NK-92 treated with Interleukin-12 subunit alpha and Interleukin-12 subunit beta, amount 100 ng/mL, for 24 hours (cell line): ENCODE measurements around the gene TMEM52B.
A peak's percentile ranks its signal among the peaks of the same experiment; 100 is the strongest.
"Not testable (repeated sequence)": the region's sequence is repeated elsewhere in the genome, so short reads cannot be mapped to it uniquely, and the experiment has no call there.

Source experiments
- DNase-seq: peaks from one replicate; lab custom pipeline; 2025; lab: John Stamatoyannopoulos, UW

Gene TMEM52B

DNA sequence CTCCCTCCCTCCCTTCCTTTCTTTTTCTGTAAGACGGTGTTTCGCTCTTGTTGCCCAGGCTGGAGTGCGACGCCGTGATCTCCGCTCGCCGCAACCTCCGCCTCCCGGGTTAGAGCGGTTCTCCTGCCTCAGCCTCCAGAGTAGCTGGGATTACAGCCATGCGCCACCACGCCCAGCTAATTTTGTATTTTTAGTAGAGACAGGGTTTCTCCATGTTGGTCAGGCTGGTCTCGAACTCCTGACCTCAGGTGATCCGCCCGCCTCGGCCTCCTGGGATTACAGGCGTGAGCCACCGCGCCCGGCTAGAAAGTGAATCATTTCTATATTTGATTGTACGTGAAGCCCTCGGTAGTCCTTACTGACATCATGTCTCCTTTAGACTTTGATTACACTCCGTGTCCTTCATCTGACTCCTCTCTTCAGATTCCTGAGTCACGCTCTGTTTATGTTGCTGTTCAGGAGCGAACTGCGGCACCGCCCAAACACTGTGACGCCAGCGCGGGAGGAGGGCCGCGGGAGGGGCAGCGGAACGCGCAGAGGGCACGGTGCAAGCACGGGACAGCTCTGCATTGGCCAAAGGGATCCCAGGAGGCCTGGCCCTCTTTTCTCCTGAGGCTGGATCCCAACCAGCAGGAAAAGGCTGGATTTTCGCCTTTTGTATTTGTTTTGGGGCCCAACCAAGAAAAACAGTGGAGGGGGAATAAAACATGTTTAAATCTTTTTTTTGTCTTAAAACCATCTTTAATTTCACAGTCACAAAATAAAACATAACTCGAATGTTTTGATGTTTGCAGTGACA lies 33.3 kb downstream of the TMEM52B start:
- DNase-seq: peak; percentile 59

DNA sequence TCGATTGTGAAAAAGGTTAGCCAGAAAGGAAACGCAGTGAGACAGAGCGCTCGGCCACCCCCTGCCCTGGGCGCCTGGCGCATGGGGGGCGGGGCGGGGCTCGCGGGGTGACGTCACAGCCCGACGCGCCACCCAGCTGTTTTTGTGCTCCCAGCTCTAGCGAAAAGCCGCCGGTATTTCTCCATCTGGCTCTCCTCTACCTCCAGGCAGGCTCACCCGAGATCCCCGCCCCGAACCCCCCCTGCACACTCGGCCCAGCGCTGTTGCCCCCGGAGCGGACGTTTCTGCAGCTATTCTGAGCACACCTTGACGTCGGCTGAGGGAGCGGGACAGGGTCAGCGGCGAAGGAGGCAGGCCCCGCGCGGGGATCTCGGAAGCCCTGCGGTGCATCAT lies 33.9 kb downstream of the TMEM52B start, which contains the start of gene GABARAPL1:
TSS of gene GABARAPL1 (plus strand) at position 139 of the 393 bp plus-strand sequence. CDS start at position 392, 253 bp downstream.
- peak; percentile 62 for DNase-seq

DNA sequence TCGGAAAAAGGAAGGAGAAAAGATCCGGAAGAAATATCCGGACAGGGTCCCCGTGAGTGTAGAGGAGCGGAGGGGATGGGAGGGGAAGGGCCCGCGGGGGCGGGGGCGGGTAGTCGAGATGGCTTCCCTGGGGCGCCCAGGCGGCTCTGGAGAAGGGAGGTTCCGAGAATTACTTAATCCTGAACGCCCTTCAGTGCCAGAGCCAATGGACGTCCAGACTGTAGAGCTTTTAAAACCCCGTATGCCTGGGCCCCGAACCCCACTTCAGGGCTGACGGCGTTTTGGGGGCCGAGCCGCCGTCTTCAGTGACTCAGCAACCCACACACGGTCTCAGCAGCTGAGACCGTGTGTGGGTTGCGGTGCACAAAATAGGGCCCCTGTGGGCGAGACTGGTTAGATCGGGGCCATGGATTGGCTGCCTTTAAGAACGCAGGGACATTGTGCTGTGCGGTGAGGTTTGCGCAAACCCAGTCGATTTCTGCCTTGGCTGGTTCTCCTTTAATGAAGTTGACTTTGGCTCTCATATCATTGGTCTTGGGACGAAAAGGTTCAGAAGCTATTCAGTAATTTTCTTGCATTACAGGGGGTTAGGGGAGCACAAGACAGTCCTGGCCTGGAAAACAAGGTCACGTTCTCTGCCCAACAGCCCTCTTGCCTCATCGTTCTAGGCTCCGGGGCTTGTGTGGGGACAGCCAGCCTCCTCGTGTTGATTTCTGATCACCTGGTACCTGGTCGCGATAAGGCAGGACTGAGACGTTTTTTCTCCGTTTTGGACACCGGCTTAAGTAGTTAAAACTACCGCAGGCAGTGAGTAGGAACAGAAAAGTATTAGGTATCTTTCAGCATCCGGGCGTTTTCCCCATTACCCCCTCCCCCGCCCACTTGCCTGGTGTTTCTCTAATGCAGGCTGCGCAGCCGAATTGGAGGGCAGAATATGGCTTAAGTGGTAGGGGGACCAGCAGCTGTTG lies 34.6 kb downstream of the TMEM52B start:
- DNase-seq: peak; percentile 72

DNA sequence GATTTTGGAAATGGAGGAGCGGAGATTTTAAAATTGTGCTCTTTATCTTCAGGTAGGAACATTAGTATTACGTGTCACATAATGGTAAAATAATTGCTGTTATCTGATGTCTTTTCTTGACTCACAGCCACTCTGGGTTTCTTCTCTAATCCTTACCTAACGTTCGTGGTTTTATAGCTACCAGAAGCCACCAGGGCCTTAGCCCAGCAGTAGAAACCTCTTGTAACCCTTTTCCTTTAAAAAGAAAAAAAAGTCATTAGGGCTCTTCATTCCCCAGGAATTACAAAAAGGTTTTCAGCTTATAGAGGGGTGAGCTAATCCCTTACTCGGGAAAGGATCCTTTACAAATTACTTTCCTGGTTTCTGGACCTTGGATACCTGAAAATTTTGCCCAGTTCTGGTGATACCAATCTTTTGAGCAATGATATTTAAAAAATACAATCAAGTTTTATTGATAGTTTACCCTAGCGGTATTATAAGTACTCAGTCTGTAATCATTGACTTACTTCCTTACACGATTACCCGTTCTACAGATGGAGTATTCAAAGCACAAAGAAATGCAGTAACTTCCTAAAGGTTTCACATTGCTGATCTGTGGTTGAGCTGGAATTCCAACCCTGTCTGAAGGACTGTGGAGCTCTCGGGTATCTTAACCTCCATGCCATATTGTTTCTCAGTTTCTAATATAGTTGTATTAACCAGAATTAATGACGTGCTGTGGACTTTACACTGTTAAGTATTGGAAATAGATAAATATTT lies 35.5 kb downstream of the TMEM52B start:
- no peak for DNase-seq

DNA sequence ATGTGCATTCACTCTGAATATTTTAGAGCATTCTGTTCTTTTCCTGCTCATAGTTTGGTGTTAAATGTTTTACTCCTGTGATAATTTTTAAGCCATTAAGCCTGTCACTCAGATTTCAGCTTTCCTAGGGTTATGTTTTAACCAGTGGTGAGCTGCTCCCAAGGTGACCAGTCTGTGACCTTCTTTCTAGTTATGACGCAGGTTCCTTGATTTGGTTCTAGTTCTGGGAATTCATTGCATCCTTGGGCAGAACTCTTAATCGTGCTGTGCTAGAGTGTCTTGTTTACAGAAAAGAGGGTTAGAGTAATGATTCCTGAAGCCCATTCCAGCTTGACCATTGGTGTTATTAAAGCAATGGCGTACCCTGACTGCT lies 36.0 kb downstream of the TMEM52B start:
- no peak for DNase-seq

DNA sequence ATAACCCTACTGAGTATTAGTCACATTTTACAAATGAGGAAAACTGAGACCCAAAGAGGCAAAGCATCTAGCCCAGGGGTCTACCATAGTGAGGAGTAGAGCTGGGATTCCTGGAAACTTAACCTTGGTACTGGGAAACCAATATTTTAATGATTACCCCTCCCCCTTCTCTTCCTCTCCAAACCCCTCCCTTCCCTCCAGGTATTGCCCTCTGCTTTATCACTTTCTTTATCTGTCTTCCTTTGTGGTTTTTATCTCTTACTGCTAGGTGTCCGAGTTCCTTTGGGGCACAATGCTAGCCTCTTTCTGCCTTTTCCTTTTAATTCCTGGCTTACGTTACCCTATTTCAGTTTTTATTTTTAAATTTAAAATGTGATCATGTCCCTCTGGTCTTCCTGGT lies 36.6 kb downstream of the TMEM52B start:
- DNase-seq: no peak

DNA sequence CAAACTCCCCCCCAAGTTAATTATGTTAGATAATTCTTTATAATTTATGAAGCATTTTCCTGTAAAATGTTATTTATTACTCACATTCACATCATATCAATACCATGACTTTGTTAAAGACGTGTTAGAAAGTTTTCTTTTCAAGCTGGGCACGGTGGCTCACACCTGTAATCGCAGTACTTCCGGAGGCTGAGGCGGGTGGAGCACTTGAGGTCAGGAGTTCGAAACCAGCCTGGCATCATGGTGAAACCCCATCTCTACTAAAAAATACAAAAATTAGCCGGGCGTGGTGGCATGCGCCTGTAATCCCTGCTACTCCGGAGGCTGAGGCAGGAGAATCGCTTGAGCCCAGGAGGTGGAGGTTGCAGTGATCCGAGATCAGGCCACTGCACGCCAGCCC lies 37.1 kb downstream of the TMEM52B start:
- not testable (repeated sequence) for DNase-seq

DNA sequence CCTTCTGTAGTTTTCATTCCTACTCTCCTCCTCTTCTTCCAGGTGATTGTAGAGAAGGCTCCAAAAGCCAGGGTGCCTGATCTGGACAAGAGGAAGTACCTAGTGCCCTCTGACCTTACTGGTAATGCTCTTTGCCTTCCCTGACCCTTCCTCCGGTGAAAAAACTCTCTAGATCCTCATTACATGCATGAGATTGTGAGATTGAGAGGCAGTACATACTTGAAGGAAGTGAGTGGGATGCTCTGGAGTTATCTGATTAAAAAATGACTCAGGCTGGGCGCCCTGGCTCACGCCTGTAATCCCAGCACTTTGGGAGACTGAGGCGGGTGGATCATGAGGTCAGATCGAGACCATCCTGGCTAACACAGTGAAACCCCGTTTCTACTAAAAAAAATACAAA lies 39.2 kb downstream of the TMEM52B start:
- no peak for DNase-seq

DNA sequence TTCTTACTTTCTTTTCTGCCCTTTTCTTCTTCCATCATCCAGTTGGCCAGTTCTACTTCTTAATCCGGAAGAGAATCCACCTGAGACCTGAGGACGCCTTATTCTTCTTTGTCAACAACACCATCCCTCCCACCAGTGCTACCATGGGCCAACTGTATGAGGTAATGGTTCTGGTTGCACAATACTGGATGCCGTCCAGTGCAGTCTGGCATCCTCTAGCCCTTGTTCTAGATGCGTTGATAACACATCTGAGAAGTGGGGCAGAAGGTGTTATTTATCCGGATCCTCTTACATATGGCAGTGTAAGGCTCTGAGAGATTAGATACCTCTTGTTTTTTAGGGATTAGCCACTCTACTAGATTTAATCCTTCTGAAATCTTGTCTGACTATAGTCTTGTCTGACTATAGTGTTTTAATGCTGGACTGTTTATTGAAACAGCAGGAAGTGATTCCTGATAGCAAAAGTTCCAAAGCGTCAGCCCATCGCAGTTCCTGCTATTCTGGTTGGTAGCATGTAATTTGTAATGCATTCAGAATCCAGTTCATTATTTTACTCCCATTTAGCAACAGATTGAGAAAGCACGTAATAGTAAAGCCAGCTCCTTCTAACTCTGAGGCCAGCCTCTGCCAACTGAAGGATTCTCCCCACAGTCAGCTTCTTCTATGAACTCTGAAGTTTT lies 41.7 kb downstream of the TMEM52B start:
- no peak for DNase-seq

DNA sequence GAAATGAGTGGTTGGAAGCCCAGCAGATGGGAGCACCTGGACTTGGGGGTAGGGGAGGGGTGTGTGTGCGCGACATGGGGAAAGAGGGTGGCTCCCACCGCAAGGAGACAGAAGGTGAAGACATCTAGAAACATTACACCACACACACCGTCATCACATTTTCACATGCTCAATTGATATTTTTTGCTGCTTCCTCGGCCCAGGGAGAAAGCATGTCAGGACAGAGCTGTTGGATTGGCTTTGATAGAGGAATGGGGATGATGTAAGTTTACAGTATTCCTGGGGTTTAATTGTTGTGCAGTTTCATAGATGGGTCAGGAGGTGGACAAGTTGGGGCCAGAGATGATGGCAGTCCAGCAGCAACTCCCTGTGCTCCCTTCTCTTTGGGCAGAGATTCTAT lies 43.0 kb downstream of the TMEM52B start:
- DNase-seq: no peak

DNA sequence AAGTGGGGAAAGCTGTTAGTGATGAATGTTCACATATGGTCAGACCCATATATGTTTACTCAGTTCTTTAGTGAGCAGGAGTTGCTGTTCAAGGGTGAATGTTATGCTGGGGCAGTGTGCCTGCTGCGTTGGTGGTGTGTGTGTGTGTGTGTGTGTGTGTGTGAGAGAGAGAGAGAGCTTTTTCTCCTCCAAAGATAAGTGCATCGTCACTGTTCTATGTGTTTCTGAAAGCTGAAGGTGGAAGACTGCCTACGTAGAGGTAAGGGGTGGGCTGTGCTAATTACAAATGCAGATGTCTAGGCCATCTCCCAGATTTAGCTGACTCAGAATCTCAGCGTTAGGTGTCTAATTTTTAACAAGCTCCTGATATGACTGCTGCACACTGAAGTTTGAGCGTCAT lies 44.4 kb downstream of the TMEM52B start:
- no peak for DNase-seq

DNA sequence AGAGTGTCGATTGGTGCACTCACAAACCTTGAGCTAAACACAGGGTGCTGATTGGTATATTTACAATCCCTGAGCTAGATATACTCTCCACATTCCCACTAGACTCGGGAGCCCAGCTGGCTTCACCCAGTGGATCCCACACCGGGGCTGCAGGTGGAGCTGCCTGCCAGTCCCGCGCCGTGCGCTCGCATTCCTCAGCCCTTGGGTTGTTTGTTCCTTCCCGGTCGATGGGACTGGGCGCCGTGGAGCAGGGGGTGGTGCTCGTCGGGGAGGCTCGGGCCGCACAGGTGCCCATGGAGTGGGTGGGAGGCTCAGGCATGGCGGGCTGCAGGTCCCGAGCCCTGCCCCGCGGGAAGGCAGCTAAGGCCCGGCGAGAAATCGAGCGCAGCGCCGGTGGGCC lies 46.6 kb downstream of the TMEM52B start:
- not testable (repeated sequence) for DNase-seq

DNA sequence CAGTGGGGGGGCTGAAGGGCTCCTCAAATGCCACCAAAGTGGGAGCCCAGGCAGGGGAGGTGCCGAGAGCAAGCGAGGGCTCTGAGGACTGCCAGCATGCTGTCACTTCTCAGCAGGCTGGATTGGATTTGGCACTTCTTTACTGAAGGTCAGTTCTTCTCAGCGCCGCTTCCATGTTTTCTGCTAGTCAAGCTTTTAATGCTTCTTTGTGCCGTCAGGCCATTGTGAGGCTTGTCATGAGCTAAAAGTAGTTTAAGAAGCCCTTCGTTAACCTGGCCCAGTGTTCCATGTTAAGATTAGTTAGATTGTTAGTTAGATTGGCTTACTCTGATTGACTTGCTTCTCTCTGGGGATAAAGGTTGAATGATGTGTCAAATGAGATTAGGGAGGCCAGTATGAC lies 47.3 kb downstream of the TMEM52B start:
- DNase-seq: no peak

DNA sequence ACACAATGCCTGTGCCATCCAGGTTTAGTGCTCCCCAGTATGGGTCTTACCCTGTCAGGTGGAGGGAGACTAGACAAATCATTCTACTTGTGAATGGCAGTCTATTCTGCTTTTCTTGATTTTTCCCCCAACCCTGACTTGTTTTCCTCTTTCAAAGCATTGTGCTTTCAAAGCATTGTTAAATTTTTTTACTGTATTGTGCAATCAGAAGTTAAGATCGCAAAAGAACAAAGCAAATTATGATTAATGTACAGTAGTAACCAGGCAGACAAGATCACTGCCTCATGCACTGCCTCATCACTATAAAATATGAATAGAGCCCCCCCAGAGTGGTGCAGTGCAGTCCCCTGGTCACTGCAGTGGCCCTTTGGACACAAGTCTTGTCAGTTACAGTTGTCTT lies 47.9 kb downstream of the TMEM52B start:
- no peak for DNase-seq

DNA sequence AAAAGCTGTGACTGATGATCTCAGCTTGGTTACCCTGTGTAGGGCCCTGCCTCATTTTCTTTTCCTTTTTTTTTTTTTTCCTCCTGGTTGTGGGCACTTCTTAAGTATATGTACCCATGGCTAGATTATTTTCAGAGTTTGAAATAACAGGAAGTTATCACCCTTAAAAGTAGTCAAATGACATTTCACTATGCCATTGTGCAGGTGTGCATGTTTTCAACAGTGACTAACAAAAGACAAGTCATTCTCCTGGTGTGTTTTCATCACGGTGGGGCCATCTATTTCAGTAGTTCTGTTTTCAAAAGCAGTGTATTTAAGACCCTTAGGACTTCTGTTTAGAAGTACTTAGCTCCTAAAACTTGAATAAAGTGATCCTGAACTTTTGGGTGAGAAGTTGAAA lies 48.8 kb downstream of the TMEM52B start:
- DNase-seq: no peak

DNA sequence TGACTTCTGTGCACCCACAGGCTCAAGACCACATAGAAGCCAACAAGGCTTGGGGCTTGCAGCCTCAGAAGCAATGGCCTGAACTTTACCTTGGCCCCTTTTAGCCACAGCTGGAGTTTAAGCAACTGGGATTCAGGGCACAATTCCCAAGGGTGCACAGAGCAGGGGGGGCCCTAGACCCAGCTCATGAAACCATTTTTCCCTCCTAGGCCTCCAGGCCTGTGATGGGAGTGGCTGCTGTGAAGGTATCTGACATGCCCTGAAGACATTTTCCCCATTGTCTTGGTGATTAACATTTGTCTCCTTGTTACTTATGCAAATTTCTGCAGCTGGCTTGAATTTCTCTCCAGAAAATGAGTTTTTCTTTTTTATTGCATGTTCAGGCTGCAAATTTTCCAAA lies 55.7 kb downstream of the TMEM52B start:
- no peak for DNase-seq

DNA sequence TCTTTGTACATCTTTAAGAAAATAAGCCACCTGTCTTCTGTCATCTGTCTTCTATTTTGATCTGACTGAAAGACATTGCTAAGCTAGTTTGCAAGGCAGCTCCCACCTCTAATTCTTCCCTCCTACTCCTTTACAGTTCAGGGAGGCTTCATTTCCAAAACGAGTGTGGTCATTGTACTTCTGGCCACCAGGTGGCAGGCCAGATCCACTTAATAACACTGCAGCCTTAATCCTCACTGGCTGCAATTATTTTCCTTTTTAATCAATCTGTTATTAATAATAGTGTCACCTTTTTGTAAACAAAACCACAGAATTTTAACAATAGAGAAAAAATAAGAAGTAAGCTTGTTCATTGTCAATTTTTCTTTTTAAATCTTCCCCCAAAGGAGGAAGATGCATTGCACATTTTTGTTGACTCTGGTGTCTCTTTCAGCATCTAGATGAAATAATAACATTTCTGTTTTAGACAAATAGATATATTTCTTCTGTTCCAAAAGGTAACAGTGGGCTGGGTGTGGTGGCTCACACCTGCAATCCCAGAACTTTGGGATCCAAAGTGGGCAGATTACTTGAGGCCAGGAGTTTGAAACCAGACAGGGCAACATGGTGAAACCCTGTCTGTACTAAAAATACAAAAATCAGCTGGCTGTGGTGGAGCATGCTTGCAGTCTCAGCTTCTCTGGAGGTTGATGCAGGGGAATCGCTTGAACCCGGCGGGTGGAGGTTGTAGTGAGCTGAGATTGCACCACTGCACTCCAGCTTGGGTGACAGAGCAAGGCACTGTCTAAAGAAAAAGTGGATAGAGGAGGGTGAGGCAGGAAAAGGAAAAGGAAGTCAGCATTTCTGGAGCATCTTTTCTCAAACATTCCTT lies 57.2 kb downstream of the TMEM52B start:
- DNase-seq: no peak

DNA sequence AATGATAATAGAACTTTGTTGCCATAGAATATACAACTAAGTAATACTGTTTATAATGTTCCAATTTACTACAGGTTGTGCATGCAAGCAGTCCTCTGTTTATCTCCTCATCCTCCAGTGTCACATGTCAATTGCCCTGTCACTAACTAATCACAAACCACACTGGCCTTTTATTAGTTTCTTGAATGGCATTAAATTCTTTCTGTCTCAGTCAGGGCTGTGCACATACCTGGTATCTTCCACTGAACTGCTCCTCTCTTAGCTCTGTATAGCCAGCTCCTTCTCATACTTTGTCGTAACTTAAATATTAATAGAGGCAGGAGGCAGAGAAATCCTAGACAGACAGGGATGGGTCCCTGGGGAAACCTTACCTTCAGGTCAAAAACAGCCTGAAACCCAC lies 57.9 kb downstream of the TMEM52B start:
- DNase-seq: no peak

DNA sequence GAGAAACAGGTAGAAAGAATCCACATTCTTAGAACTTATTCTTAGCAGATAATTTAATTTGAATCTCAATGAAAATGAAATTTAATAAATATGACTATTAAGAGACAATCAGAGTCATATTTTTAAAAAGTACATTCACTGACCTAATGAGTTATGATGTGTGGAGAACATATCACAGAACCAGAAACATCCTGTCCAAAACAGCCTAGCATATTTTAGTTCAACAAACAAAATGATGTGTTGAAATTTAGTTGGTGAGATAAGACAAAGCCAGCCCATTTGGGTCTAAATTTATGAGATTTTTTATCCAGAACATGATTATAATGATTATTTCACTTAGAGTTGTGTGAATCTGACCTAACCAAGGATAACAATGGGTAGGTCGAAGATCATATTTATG lies 59.7 kb downstream of the TMEM52B start:
- DNase-seq: no peak

DNA sequence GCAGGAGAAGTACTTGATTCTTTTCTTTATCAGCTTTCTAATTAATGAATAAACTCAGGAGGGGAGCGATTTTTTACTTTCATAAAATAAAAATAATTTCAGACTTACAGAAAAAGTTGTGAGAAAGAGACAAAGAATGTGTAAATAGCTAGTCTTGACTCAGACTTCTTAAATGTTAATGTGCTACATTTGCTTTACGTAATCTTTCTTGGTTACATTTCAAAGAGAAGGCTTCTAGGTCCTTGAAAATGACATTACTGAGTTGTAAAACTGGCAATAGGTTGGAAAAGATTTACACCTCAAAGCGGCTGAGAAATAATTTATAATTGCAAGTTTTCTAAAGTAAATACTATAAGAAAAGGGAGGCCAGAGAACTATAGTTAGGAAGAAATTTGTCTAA lies 62.5 kb downstream of the TMEM52B start:
- no peak for DNase-seq
